ENCODE results near the gene LCOR. TPM values are rescaled to one million over a fixed set of nuclear protein-coding genes. Genes with fewer than 3 reads are reported as not detected.

Gene LCOR
- total RNA-seq, 1 donor = 29.9 TPM

DNA sequence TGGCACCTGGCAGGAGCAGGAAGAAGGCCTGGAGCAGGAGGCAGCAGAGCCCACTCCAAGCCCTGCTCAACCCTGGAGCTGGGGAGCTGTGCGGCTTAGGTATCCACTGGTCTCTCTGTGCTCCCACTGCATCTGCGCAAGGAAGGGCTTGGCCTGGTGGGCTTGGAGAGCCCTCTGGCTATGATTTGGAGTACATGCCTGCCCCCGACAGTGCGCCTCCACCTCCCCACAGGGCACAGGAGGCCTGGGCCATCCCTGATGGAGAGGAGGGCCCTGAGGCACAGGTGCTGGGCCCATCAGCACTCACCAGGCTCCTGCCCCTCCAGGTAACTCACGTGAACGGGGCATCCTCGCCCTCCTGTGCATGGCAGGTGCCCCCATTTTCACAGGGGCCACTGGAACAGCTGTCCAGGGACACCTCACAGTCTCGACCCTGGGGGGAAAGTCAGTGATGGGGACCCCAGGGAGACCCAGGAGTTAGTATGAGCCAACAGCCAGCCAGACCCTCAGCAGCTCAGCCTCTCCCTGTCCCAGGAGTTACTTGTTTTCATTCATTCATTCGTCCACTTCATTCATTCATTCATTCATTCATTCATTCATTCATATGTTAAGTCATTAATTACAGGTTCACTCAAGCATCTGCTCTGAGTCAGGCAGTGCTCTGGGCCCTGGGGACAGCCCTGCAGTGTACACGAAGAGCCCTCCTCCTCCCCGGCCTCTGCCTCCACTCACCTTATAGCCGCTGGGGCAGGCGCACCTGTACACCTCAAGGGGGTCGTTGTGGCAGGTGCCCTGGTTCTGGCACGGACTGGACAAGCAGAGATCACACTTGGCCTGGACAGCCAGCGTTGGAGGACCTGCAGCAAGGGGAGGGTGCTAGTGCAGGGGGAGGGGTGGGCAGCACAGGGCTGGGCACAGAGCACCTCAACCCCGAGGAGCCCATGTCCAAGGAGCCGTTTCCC, 186.4 kb downstream of the LCOR start:
- TF ChIP-seq, protein P1, sequence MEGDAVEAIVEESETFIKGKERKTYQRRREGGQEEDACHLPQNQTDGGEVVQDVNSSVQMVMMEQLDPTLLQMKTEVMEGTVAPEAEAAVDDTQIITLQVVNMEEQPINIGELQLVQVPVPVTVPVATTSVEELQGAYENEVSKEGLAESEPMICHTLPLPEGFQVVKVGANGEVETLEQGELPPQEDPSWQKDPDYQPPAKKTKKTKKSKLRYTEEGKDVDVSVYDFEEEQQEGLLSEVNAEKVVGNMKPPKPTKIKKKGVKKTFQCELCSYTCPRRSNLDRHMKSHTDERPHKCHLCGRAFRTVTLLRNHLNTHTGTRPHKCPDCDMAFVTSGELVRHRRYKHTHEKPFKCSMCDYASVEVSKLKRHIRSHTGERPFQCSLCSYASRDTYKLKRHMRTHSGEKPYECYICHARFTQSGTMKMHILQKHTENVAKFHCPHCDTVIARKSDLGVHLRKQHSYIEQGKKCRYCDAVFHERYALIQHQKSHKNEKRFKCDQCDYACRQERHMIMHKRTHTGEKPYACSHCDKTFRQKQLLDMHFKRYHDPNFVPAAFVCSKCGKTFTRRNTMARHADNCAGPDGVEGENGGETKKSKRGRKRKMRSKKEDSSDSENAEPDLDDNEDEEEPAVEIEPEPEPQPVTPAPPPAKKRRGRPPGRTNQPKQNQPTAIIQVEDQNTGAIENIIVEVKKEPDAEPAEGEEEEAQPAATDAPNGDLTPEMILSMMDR (IDR thresholded peaks at IDR 0.05; ENCODE audit: insufficient read depth, low read length) = no peak
- no peak for DNase-seq (ENCODE audit: low read depth)
- no peak overlapping the region for H3K4me3 ChIP-seq (ENCODE audit: low read depth, low read length)

DNA sequence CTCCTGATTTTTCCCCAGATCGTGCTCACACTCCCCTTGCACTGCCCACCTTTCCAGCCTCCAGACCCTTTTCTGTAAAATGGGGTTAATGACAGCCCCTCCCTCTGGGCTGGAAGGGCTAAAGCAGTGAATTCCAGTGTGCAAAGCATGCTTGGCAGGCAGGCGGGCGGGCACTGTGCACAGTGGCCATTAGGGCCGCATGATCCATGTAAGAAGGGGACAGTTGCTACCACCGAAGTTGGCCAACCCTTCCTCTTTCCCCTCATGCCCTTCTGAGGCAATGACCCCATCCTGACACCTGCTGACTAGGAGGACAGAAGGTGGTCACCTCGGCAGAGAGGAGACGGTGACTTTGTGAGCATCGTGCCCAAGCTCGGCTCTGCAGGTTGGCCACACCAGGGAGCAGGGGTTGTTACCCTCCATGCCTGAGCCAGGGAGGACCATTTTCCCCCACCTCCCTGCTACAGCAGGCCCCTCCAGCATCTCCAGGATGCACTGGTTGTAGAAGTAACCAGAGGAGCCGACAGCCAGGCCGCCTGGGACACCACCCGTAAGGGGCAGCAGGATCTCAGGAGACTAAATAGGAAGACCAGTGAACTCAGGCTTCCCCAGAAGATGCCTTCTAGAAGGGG, 187.2 kb downstream of the LCOR start:
- no peak for DNase-seq (ENCODE audit: low read depth)
- H3K4me3 ChIP-seq (ENCODE audit: low read depth, low read length) = no peak overlapping the region
- TF ChIP-seq, protein P1 (IDR thresholded peaks at IDR 0.05; ENCODE audit: insufficient read depth, low read length) = no peak

DNA sequence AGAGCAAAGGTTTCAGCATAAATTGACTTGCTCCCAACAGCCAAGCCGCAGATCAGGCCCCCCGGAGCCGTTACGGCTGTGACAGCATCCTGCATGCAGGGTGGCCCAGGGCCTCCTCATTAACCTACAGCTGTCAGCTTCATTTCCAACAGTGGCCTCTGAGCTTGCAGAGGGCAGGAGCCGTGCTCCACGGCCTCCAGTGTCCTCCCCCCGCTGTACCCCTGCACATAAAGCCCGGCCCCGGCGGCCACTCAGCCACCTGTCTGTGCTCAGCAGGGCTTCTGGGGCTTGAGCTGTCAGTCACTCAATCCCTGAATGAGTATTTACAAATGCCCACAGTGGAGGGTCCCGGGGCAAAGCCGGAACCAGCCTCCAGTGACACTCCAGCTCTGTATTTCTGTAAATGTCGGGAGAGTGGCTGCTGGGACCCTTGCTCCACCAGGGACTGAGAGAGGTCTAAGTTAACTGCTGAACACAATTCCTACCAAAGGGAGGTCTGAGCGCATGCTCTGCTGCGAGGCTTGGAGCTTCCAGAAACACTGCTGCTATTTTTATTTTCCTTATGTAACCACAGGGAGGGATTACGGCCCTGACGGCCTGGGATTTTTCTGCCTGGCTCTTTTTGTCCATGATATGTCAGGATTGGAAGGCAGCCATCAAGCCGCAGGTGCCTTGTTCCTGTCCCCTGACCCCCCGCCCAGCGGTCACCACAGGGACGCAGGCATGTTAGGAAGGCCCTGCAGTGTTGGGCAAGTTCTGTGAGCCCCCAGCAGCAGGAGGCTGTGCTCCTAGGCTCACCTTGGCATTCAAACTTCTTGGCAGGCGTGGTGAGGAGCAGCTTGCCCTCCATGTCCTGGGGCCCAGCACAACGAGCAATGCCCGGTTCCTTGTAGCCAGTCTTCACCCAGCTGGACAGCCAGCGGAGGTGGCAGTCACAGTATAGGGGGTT, 188.6 kb downstream of the LCOR start:
- TF ChIP-seq, protein P1 (IDR thresholded peaks at IDR 0.05; ENCODE audit: insufficient read depth, low read length) = no peak
- peak; percentile 52 for DNase-seq (ENCODE audit: low read depth)
- no peak overlapping the region for H3K4me3 ChIP-seq (ENCODE audit: low read depth, low read length)

DNA sequence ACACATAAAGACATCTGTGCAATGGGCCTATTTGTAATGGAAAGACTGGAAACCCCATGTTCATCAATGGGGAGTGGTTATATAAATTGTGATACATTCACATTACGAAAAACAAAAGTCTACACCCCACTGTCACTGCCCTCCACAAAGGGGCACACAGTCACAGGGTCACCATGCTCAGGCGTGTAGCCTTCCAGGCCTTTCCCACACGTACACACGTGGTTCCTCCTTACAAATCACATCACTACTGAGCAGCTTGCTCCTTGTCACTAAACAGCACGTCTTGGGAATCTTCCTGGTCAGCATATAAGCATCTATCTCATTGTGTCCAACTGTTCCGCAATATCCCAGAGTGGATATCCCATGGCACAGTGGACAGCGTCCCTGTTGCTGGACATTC, 190.5 kb downstream of the LCOR start:
- DNase-seq (ENCODE audit: low read depth) = no peak
- H3K4me3 ChIP-seq (ENCODE audit: low read depth, low read length) = no peak overlapping the region
- TF ChIP-seq, protein P1 (IDR thresholded peaks at IDR 0.05; ENCODE audit: insufficient read depth, low read length) = no peak

DNA sequence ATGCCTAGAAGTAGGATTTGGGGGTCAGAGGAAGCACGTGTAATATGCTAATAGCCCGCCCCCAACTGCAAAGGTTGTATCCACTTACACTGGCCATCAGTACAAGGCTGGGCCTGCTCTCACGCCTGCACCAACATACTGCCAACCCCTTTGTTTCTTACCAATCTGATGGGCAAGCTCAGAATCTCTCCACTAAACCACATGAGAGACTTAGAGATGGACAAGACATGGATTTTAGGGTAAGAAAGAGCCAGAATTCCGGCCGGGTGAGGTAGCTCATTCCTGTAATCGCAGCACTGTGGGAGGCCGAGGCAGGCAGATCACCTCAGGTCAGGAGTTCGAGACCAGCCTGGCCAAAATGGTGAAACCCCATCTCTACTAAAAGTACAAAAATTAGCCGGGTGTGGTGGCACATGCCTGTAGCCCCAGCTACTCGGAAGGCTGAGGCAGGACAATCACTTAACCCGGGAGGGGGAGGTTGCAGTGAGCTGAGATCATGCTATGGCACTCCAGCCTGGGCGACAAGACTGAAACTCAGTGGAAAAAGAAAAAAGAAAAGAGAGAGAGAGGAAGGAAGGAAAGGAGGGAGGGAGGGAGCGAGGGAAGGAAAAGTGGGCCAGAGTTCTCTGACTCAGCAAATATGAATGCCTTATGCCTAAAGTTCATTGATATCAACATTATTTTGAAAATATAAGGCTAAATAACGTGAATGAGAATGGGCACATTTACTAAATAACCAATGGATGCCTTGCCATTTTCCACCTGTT, 191.5 kb downstream of the LCOR start:
- DNase-seq (ENCODE audit: low read depth) = peak; percentile 50

More for the DNA sequence above, 191.5 kb downstream of the LCOR start:
- TF ChIP-seq, protein P1 (IDR thresholded peaks at IDR 0.05; ENCODE audit: insufficient read depth, low read length) = no peak
- peak overlapping the region; percentile 46 for H3K4me3 ChIP-seq (ENCODE audit: low read depth, low read length)
